22Rv1 (cell line): ENCODE data around the gene SCEL.

ENCODE experiments used
- CTCF ChIP-seq: fragments of 450-650 bp; IDR thresholded peaks from 2 replicates; pipeline ENCODE4 v1.5.1; 2017; ENCODE audit warnings: mild to moderate bottlenecking
- ZFX ChIP-seq: fragments of 450-650 bp; IDR thresholded peaks from 2 replicates; pipeline ENCODE4 v1.6.1; 2017; ENCODE audit warnings: antibody characterized with exemption, borderline replicate concordance

- TF ChIP-seq CTCF (no peak), ZFX (no peak)
These were observed 59.8 kb downstream of the SCEL start for GRCh38 chr13:77595166-77595810.
